NCI-H2107 treated with DMSO at 0.1 percent for 48 hours (cell line): ENCODE measurements around the gene GPLD1.
"Not testable (repeated sequence)": the region's sequence is repeated elsewhere in the genome, so short reads cannot be mapped to it uniquely, and the experiment has no call there.

Experiments used
- DNase-seq: peaks from one replicate; lab custom pipeline; 2025; ENCODE audit not compliant: unreplicated experiment; lab: John Stamatoyannopoulos, UW

Gene GPLD1

GRCh38 chr6:24384369-24385130 lies 104.8 kb downstream of the GPLD1 start:
- DNase-seq: not testable (repeated sequence)

- not testable (repeated sequence) for DNase-seq
These were observed 106.4 kb downstream of the GPLD1 start for GRCh38 chr6:24382891-24383494.

GRCh38 chr6:24382220-24382540 lies 107.2 kb downstream of the GPLD1 start:
- no peak for DNase-seq

GRCh38 chr6:24381476-24382219 lies 107.7 kb downstream of the GPLD1 start:
- no peak for DNase-seq

GRCh38 chr6:24378473-24379097 lies 110.8 kb downstream of the GPLD1 start:
- DNase-seq: no peak
